ENCODE results near the gene CDYL2.

Gene CDYL2

GRCh38 chr16:80710918-80711317 lies 93.5 kb downstream of the CDYL2 start:
- in situ Hi-C loops (cut with MboI; ENCODE audit: low sequenced_read_pairs), result no loop called here

GRCh38 chr16:80708823-80709222 lies 95.6 kb downstream of the CDYL2 start:
- in situ Hi-C loops (cut with MboI; ENCODE audit: low sequenced_read_pairs), result no loop called here

GRCh38 chr16:80707686-80708085 lies 96.7 kb downstream of the CDYL2 start:
- in situ Hi-C loops (cut with MboI; ENCODE audit: low sequenced_read_pairs), result no loop called here

GRCh38 chr16:80705596-80705995 lies 98.8 kb downstream of the CDYL2 start:
- in situ Hi-C loops (cut with MboI; ENCODE audit: low sequenced_read_pairs), result no loop called here

GRCh38 chr16:80704751-80705505 lies 99.5 kb downstream of the CDYL2 start:
- in situ Hi-C loops (cut with MboI; ENCODE audit: low sequenced_read_pairs), result no loop called here

GRCh38 chr16:80703131-80704071 lies 101.0 kb downstream of the CDYL2 start:
- in situ Hi-C loops (cut with MboI; ENCODE audit: low sequenced_read_pairs), result no loop called here

- in situ Hi-C loops (cut with MboI; ENCODE audit: low sequenced_read_pairs), result no loop called here
Observed at GRCh38 chr16:80702696-80703095, 101.7 kb downstream of the CDYL2 start.

GRCh38 chr16:80700558-80700957 lies 103.8 kb downstream of the CDYL2 start:
- in situ Hi-C loops (cut with MboI; ENCODE audit: low sequenced_read_pairs), result no loop called here

GRCh38 chr16:80695020-80695419 lies 109.4 kb downstream of the CDYL2 start:
- in situ Hi-C loops (cut with MboI; ENCODE audit: low sequenced_read_pairs), result no loop called here

- in situ Hi-C loops (cut with MboI; ENCODE audit: low sequenced_read_pairs), result no loop called here
Observed at GRCh38 chr16:80693553-80693952, 110.8 kb downstream of the CDYL2 start.

- in situ Hi-C loops (cut with MboI; ENCODE audit: low sequenced_read_pairs), result no loop called here
Observed at GRCh38 chr16:80692270-80692669, 112.1 kb downstream of the CDYL2 start.

GRCh38 chr16:80691111-80691741 lies 113.2 kb downstream of the CDYL2 start:
- in situ Hi-C loops (cut with MboI; ENCODE audit: low sequenced_read_pairs), result no loop called here

- in situ Hi-C loops (cut with MboI; ENCODE audit: low sequenced_read_pairs), result no loop called here
Observed at GRCh38 chr16:80689487-80689886, 114.9 kb downstream of the CDYL2 start.

GRCh38 chr16:80687606-80688005 lies 116.8 kb downstream of the CDYL2 start:
- in situ Hi-C loops (cut with MboI; ENCODE audit: low sequenced_read_pairs), result no loop called here

GRCh38 chr16:80684906-80685305 lies 119.5 kb downstream of the CDYL2 start:
- in situ Hi-C loops (cut with MboI; ENCODE audit: low sequenced_read_pairs), result no loop called here

GRCh38 chr16:80684136-80684765 lies 120.1 kb downstream of the CDYL2 start:
- in situ Hi-C loops (cut with MboI; ENCODE audit: low sequenced_read_pairs), result no loop called here

GRCh38 chr16:80683646-80684045 lies 120.8 kb downstream of the CDYL2 start:
- in situ Hi-C loops (cut with MboI; ENCODE audit: low sequenced_read_pairs), result no loop called here

GRCh38 chr16:80682421-80683070 lies 121.9 kb downstream of the CDYL2 start:
- in situ Hi-C loops (cut with MboI; ENCODE audit: low sequenced_read_pairs), result no loop called here

GRCh38 chr16:80681436-80681835 lies 123.0 kb downstream of the CDYL2 start:
- in situ Hi-C loops (cut with MboI; ENCODE audit: low sequenced_read_pairs), result no loop called here

- in situ Hi-C loops (cut with MboI; ENCODE audit: low sequenced_read_pairs), result no loop called here
Observed at GRCh38 chr16:80680839-80681238, 123.6 kb downstream of the CDYL2 start.
